IPS-18a (cell line): Measurements from ENCODE around the gene ITLN1.
"Not testable (repeated sequence)": the region's sequence is repeated elsewhere in the genome, so short reads cannot be mapped to it uniquely, and the experiment has no call there.

Source experiments
- H3K27ac ChIP-seq: one replicate; pipeline ENCODE4 v1.5.1; 2013; ENCODE audit warnings: low read length
- H3K27me3 ChIP-seq: one replicate; pipeline ENCODE4 v1.6.1; 2013; ENCODE audit warnings: mild to moderate bottlenecking, low read length; ENCODE audit not compliant: control insufficient read depth, insufficient read depth
- H3K36me3 ChIP-seq: one replicate; pipeline ENCODE4 v1.6.1; 2013; ENCODE audit warnings: low read depth, low read length; ENCODE audit not compliant: control insufficient read depth
- H3K4me1 ChIP-seq: one replicate; pipeline ENCODE4 v1.6.1; 2013; ENCODE audit warnings: low read depth, low read length; ENCODE audit not compliant: control insufficient read depth
- H3K4me3 ChIP-seq: one replicate; pipeline ENCODE4 v1.5.1; 2013; ENCODE audit warnings: low read length
- H3K9ac ChIP-seq: one replicate; pipeline ENCODE4 v1.6.1; 2013; ENCODE audit warnings: mild to moderate bottlenecking, low read length, moderate library complexity
- H3K9me3 ChIP-seq: one replicate; pipeline ENCODE4 v1.6.1; 2013; ENCODE audit warnings: low read depth, low read length; ENCODE audit not compliant: control insufficient read depth

ITLN1 gene

DNA sequence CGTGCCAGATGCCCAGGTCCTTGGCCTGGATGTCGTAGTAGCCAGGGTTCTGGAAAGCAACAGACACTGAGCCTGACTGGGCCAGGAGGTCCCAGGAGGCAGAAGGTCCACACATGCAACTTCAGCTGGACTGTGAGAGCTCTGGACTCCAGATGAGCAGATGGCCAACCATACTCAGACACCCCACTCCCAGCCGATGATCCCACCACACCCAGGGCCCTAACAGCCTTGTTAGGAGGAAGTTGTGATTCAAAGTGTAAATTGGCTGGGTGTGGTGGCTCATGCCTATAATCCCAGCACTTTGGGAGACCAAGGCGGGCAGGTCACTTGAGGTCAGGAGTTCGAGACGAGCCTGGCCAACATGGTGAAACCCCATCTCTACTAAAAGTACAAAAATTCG lies 3.7 kb downstream of the ITLN1 start:
- not testable (repeated sequence) for H3K27ac ChIP-seq

GRCh38 chr1:160880216-160880615 lies 4.8 kb downstream of the ITLN1 start:
- no peaks in the 10 kb centered on the region for H3K27me3 ChIP-seq
- H3K27ac ChIP-seq: no peak overlapping the region
- H3K36me3 ChIP-seq: no peaks in the 10 kb centered on the region
- H3K9ac ChIP-seq: no peak overlapping the region
- no peaks in the 10 kb centered on the region for H3K4me1 ChIP-seq
- H3K9me3 ChIP-seq: no peaks in the 10 kb centered on the region
- H3K4me3 ChIP-seq: no peak overlapping the region

More for the DNA sequence above, 3.7 kb downstream of the ITLN1 start:
- not testable (repeated sequence) for H3K9ac ChIP-seq, H3K4me3 ChIP-seq, H3K9me3 ChIP-seq, H3K4me1 ChIP-seq, H3K27me3 ChIP-seq, H3K36me3 ChIP-seq

DNA sequence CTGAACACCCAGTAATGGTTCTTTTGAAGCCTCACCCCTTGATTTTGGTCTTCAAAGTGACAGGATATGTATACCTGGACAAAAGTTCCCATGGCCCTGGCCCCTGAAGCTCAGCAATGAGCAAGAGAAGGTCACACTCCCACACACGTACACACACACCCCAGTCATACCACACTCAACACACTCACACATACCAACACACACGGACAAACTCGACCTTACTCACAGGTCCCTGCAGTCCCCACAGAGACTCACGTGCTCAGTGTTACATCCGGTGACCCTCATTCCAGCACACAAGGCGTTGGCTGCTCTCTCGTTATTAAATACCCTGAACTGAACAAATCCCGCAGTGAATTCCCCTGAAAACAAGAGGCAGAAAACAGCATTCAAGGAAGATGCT lies 5.9 kb downstream of the ITLN1 start:
- Histone ChIP-seq H3K36me3 (no peaks in the 10 kb centered on the region), H3K9me3 (no peaks in the 10 kb centered on the region), H3K27ac (no peak overlapping the region), H3K9ac (no peak overlapping the region), H3K4me3 (no peak overlapping the region), H3K4me1 (no peaks in the 10 kb centered on the region), H3K27me3 (no peaks in the 10 kb centered on the region)

DNA sequence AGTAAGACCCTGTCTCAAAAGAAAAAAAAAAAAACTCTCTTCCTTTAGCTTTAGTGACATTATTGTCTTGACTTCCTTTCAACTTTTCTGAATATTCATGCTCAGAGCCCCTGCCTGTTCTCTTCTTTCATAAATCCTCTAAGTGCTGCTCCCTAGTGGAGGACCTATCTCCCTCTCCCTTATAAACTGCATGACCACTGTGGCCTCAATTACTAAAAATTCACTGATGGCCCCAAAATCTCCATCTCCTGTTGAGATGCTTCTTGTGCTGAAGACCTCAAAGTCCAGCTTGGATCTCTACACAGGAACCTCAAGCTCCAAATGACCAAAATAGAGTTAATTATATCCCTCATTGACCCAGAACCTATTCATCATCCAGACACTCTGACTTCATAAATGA lies 7.8 kb downstream of the ITLN1 start:
- Histone ChIP-seq H3K4me3 (no peak overlapping the region), H3K27me3 (no peaks in the 10 kb centered on the region), H3K27ac (no peak overlapping the region), H3K9ac (no peak overlapping the region), H3K36me3 (no peaks in the 10 kb centered on the region), H3K4me1 (no peaks in the 10 kb centered on the region), H3K9me3 (no peaks in the 10 kb centered on the region)

- H3K9me3 ChIP-seq: no peaks in the 10 kb centered on the region
- H3K27me3 ChIP-seq: no peaks in the 10 kb centered on the region
- H3K27ac ChIP-seq: no peak overlapping the region
- no peaks in the 10 kb centered on the region for H3K4me1 ChIP-seq
- H3K36me3 ChIP-seq: no peaks in the 10 kb centered on the region
- H3K9ac ChIP-seq: no peak overlapping the region
- H3K4me3 ChIP-seq: no peak overlapping the region
Observed at GRCh38 chr1:160876311-160876710, 8.7 kb downstream of the ITLN1 start.

DNA sequence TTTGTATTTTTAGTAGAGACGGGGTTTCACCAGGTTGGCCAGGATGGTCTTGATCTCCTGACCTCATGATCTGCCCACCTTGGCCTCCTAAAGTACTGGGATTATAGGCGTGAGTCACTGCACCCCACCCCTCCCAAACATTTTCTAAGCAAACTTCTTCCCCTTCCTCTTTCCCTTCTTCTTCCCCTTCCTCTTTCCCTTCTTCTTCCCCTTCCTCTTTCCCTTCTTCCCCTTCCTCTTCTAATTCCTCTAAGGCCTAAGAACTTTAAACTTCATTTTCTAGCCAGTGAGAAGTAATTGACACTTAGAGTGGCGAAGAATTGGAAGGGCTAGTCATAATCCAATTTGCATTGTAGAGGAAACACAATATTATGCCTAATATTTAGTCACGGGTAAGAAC lies 9.4 kb downstream of the ITLN1 start:
- H3K27me3 ChIP-seq, H3K9me3 ChIP-seq, H3K4me1 ChIP-seq, H3K9ac ChIP-seq, H3K36me3 ChIP-seq, H3K4me3 ChIP-seq, H3K27ac ChIP-seq: not testable (repeated sequence)

GRCh38 chr1:160874935-160875334 lies 10.0 kb downstream of the ITLN1 start:
- Histone ChIP-seq H3K36me3 (no peaks in the 10 kb centered on the region), H3K27me3 (no peaks in the 10 kb centered on the region), H3K4me3 (no peak overlapping the region), H3K9ac (no peak overlapping the region), H3K4me1 (no peaks in the 10 kb centered on the region), H3K27ac (no peak overlapping the region), H3K9me3 (no peaks in the 10 kb centered on the region)

DNA sequence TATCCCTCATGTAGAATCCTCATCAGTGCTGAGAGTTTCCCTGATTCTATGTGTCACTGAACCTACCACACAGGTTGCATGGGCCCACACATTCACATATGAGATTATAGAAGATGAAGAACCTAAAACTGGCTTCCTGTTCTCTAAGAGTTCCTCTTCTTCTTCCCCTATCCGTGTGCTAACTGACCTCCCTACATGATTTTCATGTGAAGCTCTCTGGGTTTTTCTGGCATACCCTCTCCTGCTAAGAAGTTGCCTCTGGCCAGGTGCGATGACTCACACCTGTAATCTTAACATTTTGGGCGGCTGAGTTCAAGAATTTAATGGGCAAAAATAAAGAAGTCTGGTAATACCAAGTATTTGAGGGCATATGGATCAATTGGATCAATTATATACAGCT lies 16.8 kb downstream of the ITLN1 start:
- Histone ChIP-seq H3K27ac (no peak overlapping the region), H3K4me1 (no peaks in the 10 kb centered on the region), H3K9me3 (no peaks in the 10 kb centered on the region), H3K36me3 (no peaks in the 10 kb centered on the region), H3K9ac (no peak overlapping the region), H3K4me3 (no peak overlapping the region), H3K27me3 (no peaks in the 10 kb centered on the region)

DNA sequence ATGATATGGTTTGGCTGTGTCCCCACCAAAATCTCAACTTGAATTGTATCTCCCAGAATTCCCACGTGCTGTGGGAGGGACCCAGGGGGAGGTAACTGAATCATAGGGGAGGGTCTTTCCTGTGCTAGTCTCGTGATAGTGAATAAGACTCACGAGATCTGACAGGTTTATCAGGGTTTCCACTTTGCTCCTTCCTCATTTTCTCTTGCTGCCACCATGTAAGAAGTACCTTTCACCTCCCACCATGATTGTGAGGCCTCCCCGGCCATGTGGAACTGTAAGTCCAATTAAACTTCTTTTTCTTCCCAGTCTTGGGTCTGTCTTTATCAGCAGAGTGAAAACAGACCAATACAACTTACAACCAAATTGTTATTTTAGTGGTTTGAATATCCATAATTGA lies 17.3 kb downstream of the ITLN1 start:
- H3K36me3 ChIP-seq, H3K9me3 ChIP-seq, H3K4me1 ChIP-seq, H3K27me3 ChIP-seq, H3K27ac ChIP-seq, H3K4me3 ChIP-seq, H3K9ac ChIP-seq: not testable (repeated sequence)

- H3K27ac ChIP-seq: no peak overlapping the region
- no peak overlapping the region for H3K9ac ChIP-seq
- no peak overlapping the region for H3K4me3 ChIP-seq
- no peaks in the 10 kb centered on the region for H3K36me3 ChIP-seq
- no peaks in the 10 kb centered on the region for H3K9me3 ChIP-seq
- no peaks in the 10 kb centered on the region for H3K4me1 ChIP-seq
- no peaks in the 10 kb centered on the region for H3K27me3 ChIP-seq
Observed at GRCh38 chr1:160866695-160867260, 18.2 kb downstream of the ITLN1 start.

- Histone ChIP-seq H3K9me3 (no peaks in the 10 kb centered on the region), H3K4me1 (no peaks in the 10 kb centered on the region), H3K9ac (no peak overlapping the region), H3K27me3 (no peaks in the 10 kb centered on the region), H3K27ac (no peak overlapping the region), H3K4me3 (no peak overlapping the region), H3K36me3 (no peaks in the 10 kb centered on the region)
Observed at GRCh38 chr1:160866001-160866694, 18.8 kb downstream of the ITLN1 start.

DNA sequence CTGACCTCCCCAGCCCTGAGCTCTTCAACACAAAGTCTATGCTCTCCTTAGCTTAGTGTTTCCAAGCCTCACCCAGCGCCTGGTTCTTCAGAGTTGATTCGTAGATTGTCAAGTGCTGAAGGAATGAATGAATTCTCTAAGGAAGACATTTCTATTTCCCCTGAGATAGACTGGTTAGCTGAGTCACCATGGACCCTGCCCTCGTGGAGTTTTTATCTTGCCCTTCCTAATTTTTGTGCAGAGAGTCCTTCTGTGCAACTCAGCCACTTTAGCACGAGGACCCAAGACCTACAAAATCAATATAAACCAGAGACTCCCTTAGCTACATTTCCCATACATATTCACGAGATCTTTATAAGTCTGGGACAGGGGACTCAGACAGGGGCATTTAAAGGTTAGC lies 19.6 kb downstream of the ITLN1 start:
- Histone ChIP-seq H3K9ac (no peak overlapping the region), H3K4me1 (no peaks in the 10 kb centered on the region), H3K9me3 (no peaks in the 10 kb centered on the region), H3K36me3 (no peaks in the 10 kb centered on the region), H3K4me3 (no peak overlapping the region), H3K27ac (no peak overlapping the region), H3K27me3 (no peaks in the 10 kb centered on the region)
